A549 (cell line): ENCODE measurements around the gene TMEM235. TPM values are rescaled to one million over a fixed set of nuclear protein-coding genes. Genes with fewer than 3 reads are reported as not detected.

ENCODE experiments used
- ATAC-seq, 2 experiments: fragments of 200-7000 bp in 1 of 2; fragments of >200 bp in 1 of 2; cut with Nextera tagmentation in 1 of 2; cut with Tn5 transposase in 1 of 2; 3 replicates each; pipeline versions ENCODE4 v1.8.0 to v1.9.1; 2018 to 2020; ENCODE audit warnings: mild to moderate bottlenecking in 1 of 2, moderate library complexity in 1 of 2
- CTCF ChIA-PET: fragments of 300-600 bp; sonication (Branson Sonifier 250); formaldehyde crosslinking; extraction: SDS; loops from one replicate; lab custom pipeline; 2021; ENCODE audit warnings: antibody characterized with exemption, inconsistent platforms; lab: Yijun Ruan, JAX
- POLR2A ChIA-PET: fragments of 350-600 bp; formaldehyde crosslinking; extraction: SDS; loops from one replicate; lab custom pipeline; 2021; ENCODE audit warnings: antibody characterized with exemption, inconsistent platforms; lab: Yijun Ruan, JAX
- DNase-seq, 2 experiments: peaks; one replicate each; pipeline versions ENCODE4 v3.0.0 to v3.0.0-alpha.2; 2011 to 2016; ENCODE audit warnings: low read depth in 1 of 2, low spot score in 1 of 2
- FAIRE-seq: peaks from 2 replicates; lab custom pipeline; 2011; peaks lifted over from hg19 to GRCh38; lab: Jason Lieb, UNC
- H3K27ac ChIP-seq, 2 experiments: fragments of >200 bp; sonication (Bioruptor Twin); formaldehyde crosslinking; 3 replicates each; pipeline ENCODE4 v1.5.1; 2016 to 2017
- H3K4me1 ChIP-seq: fragments of >200 bp; sonication (Bioruptor Twin); formaldehyde crosslinking; 3 replicates; pipeline ENCODE4 v1.6.1; 2016
- H3K4me2 ChIP-seq: fragments of >200 bp; sonication (Bioruptor Twin); formaldehyde crosslinking; 3 replicates; pipeline ENCODE4 v1.6.1; 2016
- H3K4me3 ChIP-seq: fragments of >200 bp; sonication (Bioruptor Twin); formaldehyde crosslinking; 3 replicates; pipeline ENCODE4 v1.5.1; 2016
- H3K9me3 ChIP-seq: fragments of >200 bp; sonication (Bioruptor Twin); formaldehyde crosslinking; 3 replicates; pipeline ENCODE4 v1.6.1; 2016
- BHLHE40 ChIP-seq: IDR thresholded peaks from 2 replicates; pipeline ENCODE4 v1.6.1; 2012; ENCODE audit warnings: low read depth, low read length, inconsistent platforms
- CBX8 ChIP-seq: fragments of 200-600 bp; sonication (generic); IDR thresholded peaks from 2 replicates; pipeline ENCODE4 v1.6.1; 2016
- FOSB ChIP-seq: fragments of 250-450 bp; sonication (Bioruptor Pico); IDR thresholded peaks from 2 replicates; pipeline ENCODE4 v1.5.0; 2020; ENCODE audit warnings: mild to moderate bottlenecking, moderate library complexity
- HOXA7 ChIP-seq: fragments of 250-450 bp; sonication (Bioruptor Pico); IDR thresholded peaks from 2 replicates; pipeline ENCODE4 v1.5.0; 2020; ENCODE audit warnings: mild to moderate bottlenecking, moderate library complexity
- KDM5A ChIP-seq: fragments of 200-600 bp; sonication (generic); IDR thresholded peaks from 2 replicates; pipeline ENCODE4 v1.6.1; 2016; ENCODE audit warnings: antibody characterized with exemption, mild to moderate bottlenecking
- MAFK ChIP-seq: fragments of 450-650 bp; IDR thresholded peaks from 2 replicates; pipeline ENCODE4 v1.6.1; 2014; ENCODE audit not compliant: partially characterized antibody
- POLR2A ChIP-seq: IDR thresholded peaks from 2 replicates; pipeline ENCODE4 v1.6.1; 2012; ENCODE audit warnings: mild to moderate bottlenecking, low read length
- POLR2AphosphoS2 ChIP-seq: conservative IDR thresholded peaks from 2 replicates; pipeline ENCODE4 v1.6.1; 2012; ENCODE audit warnings: low read length, improper control_type of control experiment, inconsistent platforms
- RAD21 ChIP-seq, 2 experiments: fragments of >200 bp in 1 of 2; sonication (Bioruptor Twin) in 1 of 2; formaldehyde crosslinking in 1 of 2; IDR thresholded peaks in 1 of 2; conservative IDR thresholded peaks in 1 of 2; 2 replicates in 1 of 2; 3 replicates in 1 of 2; pipeline ENCODE4 v1.6.1; 2012 to 2018; ENCODE audit warnings: inconsistent platforms in 1 of 2
- TFCP2L1 ChIP-seq: fragments of 250-450 bp; sonication (Bioruptor Pico); IDR thresholded peaks from 2 replicates; pipeline ENCODE4 v1.5.0; 2021; ENCODE audit warnings: mild to moderate bottlenecking
- ZFP36 ChIP-seq: fragments of 450-650 bp; IDR thresholded peaks from 2 replicates; pipeline ENCODE4 v1.6.1; 2014; ENCODE audit warnings: borderline replicate concordance; ENCODE audit not compliant: partially characterized antibody
- ZNF302 ChIP-seq: fragments of 250-450 bp; sonication (Bioruptor Pico); IDR thresholded peaks from 2 replicates; pipeline ENCODE4 v1.9.0; 2021; ENCODE audit warnings: inconsistent platforms, mild to moderate bottlenecking, moderate library complexity
- ZSCAN20 ChIP-seq: fragments of 250-450 bp; sonication (Bioruptor Pico); IDR thresholded peaks from 2 replicates; pipeline ENCODE4 v1.8.0; 2022; ENCODE audit warnings: mild to moderate bottlenecking, moderate library complexity
- WGBS: methylation state at CpG from one replicate; pipeline ENCODE4 v1.1.6; 2017; ENCODE audit errors: missing lambda C conversion rate; 5-methylcytosine and 5-hydroxymethylcytosine counted together
- polyA plus RNA-seq, 4 experiments: library from polyadenylated mRNA; depleted of rRNA in 3 of 4; stranded (reverse); fragments of >200 nt; fragmentation: RNase III in 1 of 4; extraction: RNeasy Plus Mini Kit Qiagen cat#74134 plus additional on column Dnase treatment in 1 of 4; gene quantifications; 2 replicates in 3 of 4; 3 replicates in 1 of 4; pipeline ENCODE4 v1.2.3, GENCODE V29; 2011 to 2017
- TF ChIP-seq, protein P1 (sequence below): fragments of 250-450 bp; sonication (Bioruptor Pico); IDR thresholded peaks from 2 replicates; pipeline ENCODE4 v1.5.0; 2021; ENCODE audit warnings: mild to moderate bottlenecking, moderate library complexity, borderline replicate concordance
- TF ChIP-seq, protein P2 (sequence below): IDR thresholded peaks from 2 replicates; pipeline ENCODE4 v1.6.1; 2012
- TF ChIP-seq, protein P3 (sequence below): IDR thresholded peaks from 2 replicates; pipeline ENCODE4 v1.6.1; 2012
- TF ChIP-seq, protein P4 (sequence below): fragments of >200 bp; sonication (Bioruptor Twin); formaldehyde crosslinking; IDR thresholded peaks from 3 replicates; pipeline ENCODE4 v1.5.1; 2016
- TF ChIP-seq, protein P5 (sequence below): fragments of 450-650 bp; IDR thresholded peaks from 2 replicates; pipeline ENCODE4 v1.6.1; 2014; ENCODE audit warnings: antibody characterized with exemption
- TF ChIP-seq, protein P6 (sequence below): fragments of 200-600 bp; sonication (generic); IDR thresholded peaks from 2 replicates; pipeline ENCODE4 v1.6.1; 2016; ENCODE audit warnings: antibody characterized with exemption, mild to moderate bottlenecking, moderate library complexity
- TF ChIP-seq, protein P7 (sequence below): fragments of >200 bp; sonication (Bioruptor Twin); formaldehyde crosslinking; IDR thresholded peaks from 2 replicates; pipeline ENCODE4 v1.6.1; 2016
- TF ChIP-seq, protein P8 (sequence below): fragments of 250-450 bp; sonication (Bioruptor Pico); IDR thresholded peaks from 2 replicates; pipeline ENCODE4 v1.5.0; 2020; ENCODE audit warnings: low read depth, mild to moderate bottlenecking, moderate library complexity

The TMEM235 gene
- polyA plus RNA-seq, 2 of the 4 experiments (the other 2 are of a cell fraction): not detected

DNA sequence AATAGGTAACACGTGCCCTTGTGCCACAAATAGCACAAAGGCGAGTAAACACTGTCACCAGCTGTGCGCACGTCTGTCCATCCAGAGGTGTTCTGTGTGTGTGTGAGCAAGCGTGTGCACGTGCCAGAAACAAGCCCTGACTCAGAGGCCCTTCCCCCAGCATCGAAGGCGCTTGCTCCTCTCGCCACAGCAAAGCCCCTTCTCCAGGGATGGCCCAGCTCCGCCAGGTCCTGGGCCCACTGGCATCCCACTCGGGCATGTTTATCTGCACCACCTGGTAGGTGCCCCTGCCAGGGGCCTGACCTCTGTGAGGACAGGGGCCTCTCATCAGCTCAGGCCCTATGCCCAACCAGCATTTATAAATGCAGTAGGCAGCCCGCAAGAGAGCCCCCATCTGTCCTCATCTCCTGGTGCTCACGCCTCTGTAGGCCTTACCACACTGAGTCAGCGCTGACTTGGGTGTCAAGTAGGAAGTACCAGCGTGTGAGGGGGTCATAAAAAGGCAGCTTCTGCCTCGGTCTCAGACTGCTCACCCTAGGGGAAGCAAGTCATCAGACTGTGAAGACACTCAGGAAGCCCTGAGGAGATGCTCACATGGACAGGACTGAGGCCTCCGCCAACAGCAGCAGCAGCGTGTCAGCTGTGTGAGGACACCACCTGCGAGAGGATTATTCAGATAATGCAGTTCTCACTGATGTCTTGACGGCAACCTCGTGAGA lies 10.8 kb downstream of the TMEM235 start:
- H3K27ac ChIP-seq: no peak overlapping the region
- TF ChIP-seq, protein P1, sequence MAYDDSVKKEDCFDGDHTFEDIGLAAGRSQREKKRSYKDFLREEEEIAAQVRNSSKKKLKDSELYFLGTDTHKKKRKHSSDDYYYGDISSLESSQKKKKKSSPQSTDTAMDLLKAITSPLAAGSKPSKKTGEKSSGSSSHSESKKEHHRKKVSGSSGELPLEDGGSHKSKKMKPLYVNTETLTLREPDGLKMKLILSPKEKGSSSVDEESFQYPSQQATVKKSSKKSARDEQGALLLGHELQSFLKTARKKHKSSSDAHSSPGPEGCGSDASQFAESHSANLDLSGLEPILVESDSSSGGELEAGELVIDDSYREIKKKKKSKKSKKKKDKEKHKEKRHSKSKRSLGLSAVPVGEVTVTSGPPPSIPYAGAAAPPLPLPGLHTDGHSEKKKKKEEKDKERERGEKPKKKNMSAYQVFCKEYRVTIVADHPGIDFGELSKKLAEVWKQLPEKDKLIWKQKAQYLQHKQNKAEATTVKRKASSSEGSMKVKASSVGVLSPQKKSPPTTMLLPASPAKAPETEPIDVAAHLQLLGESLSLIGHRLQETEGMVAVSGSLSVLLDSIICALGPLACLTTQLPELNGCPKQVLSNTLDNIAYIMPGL: no peak
- TF ChIP-seq RAD21 (conservative IDR thresholded peaks at IDR 0.05 in 1 of 2, IDR thresholded peaks at IDR 0.05 in 1 of 2) (no peak), MAFK (no peak), POLR2A (no peak), KDM5A (no peak), CBX8 (no peak), HOXA7 (no peak), ZFP36 (no peak), TFCP2L1 (CRISPR knock-in tag) (no peak), POLR2AphosphoS2 (no peak)
- TF ChIP-seq, protein P2, sequence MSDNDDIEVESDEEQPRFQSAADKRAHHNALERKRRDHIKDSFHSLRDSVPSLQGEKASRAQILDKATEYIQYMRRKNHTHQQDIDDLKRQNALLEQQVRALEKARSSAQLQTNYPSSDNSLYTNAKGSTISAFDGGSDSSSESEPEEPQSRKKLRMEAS: no peak
- TF ChIP-seq, protein P3, sequence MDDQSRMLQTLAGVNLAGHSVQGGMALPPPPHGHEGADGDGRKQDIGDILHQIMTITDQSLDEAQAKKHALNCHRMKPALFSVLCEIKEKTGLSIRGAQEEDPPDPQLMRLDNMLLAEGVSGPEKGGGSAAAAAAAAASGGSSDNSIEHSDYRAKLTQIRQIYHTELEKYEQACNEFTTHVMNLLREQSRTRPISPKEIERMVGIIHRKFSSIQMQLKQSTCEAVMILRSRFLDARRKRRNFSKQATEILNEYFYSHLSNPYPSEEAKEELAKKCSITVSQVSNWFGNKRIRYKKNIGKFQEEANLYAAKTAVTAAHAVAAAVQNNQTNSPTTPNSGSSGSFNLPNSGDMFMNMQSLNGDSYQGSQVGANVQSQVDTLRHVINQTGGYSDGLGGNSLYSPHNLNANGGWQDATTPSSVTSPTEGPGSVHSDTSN: no peak
- TF ChIP-seq, protein P4, sequence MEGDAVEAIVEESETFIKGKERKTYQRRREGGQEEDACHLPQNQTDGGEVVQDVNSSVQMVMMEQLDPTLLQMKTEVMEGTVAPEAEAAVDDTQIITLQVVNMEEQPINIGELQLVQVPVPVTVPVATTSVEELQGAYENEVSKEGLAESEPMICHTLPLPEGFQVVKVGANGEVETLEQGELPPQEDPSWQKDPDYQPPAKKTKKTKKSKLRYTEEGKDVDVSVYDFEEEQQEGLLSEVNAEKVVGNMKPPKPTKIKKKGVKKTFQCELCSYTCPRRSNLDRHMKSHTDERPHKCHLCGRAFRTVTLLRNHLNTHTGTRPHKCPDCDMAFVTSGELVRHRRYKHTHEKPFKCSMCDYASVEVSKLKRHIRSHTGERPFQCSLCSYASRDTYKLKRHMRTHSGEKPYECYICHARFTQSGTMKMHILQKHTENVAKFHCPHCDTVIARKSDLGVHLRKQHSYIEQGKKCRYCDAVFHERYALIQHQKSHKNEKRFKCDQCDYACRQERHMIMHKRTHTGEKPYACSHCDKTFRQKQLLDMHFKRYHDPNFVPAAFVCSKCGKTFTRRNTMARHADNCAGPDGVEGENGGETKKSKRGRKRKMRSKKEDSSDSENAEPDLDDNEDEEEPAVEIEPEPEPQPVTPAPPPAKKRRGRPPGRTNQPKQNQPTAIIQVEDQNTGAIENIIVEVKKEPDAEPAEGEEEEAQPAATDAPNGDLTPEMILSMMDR: no peak
- TF ChIP-seq, protein P5, sequence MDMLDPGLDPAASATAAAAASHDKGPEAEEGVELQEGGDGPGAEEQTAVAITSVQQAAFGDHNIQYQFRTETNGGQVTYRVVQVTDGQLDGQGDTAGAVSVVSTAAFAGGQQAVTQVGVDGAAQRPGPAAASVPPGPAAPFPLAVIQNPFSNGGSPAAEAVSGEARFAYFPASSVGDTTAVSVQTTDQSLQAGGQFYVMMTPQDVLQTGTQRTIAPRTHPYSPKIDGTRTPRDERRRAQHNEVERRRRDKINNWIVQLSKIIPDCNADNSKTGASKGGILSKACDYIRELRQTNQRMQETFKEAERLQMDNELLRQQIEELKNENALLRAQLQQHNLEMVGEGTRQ: no peak
- ChIA-PET POLR2A (no interaction called here), CTCF (interaction anchor here (1.4 to 10.4 kb wide), 3 partner anchors 8 to 225 kb away, joined by 3 to 159 read pairs (median 6); no protein-coding TSS in a partner anchor)
- no peak for DNase-seq
- peaks cover 7% of the 10 kb centered on the region; the same call in 2 of the 3 replicates for H3K9me3 ChIP-seq
- FAIRE-seq: no peak
- no peak overlapping the region for H3K4me3 ChIP-seq
- no peak overlapping the region for H3K4me2 ChIP-seq
- H3K4me1 ChIP-seq: no peaks in the 10 kb centered on the region
- no peak for ATAC-seq
- 79% methylated on average over 21 of the region's 21 CpGs for WGBS

DNA sequence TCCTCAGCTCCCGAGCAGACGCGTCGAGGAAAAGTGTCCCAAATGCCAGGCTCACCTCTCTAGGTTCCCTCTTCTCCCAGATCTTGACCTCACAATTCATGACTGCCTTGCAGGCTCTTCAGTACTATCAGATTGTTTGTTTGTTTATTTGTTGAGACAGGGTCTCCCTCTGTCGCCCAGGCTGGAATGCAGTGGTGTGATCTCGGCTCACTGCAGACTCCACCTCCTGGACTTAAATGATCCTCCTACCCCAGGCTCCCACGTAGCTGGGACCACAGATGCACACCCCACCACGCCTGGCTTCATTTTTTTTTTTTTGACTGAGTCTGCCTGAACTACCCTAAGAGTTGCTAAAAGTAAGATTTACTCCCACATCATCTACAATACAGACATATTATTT lies 15.9 kb downstream of the TMEM235 start:
- peaks cover 10% of the 10 kb centered on the region for H3K4me1 ChIP-seq
- ChIA-PET CTCF (interaction anchor here (0.8 to 9.2 kb wide), 8 partner anchors 9 to 233 kb away, joined by 3 to 159 read pairs (median 4); partner anchors contain the start of genes AFMID and TK1), POLR2A (no interaction called here)
- DNase-seq (no peak), FAIRE-seq (no peak), ATAC-seq (no peak)
- peaks cover 7% of the 10 kb centered on the region; the same call in 2 of the 3 replicates for H3K9me3 ChIP-seq
- H3K4me3 ChIP-seq: no peak overlapping the region
- no peak overlapping the region for H3K27ac ChIP-seq
- WGBS: 81% methylated on average over 8 of the region's 8 CpGs
- H3K4me2 ChIP-seq: no peak overlapping the region
- TF ChIP-seq ZNF302: no peak
- no peak for TF ChIP-seq HOXA7
- TF ChIP-seq, protein P6, sequence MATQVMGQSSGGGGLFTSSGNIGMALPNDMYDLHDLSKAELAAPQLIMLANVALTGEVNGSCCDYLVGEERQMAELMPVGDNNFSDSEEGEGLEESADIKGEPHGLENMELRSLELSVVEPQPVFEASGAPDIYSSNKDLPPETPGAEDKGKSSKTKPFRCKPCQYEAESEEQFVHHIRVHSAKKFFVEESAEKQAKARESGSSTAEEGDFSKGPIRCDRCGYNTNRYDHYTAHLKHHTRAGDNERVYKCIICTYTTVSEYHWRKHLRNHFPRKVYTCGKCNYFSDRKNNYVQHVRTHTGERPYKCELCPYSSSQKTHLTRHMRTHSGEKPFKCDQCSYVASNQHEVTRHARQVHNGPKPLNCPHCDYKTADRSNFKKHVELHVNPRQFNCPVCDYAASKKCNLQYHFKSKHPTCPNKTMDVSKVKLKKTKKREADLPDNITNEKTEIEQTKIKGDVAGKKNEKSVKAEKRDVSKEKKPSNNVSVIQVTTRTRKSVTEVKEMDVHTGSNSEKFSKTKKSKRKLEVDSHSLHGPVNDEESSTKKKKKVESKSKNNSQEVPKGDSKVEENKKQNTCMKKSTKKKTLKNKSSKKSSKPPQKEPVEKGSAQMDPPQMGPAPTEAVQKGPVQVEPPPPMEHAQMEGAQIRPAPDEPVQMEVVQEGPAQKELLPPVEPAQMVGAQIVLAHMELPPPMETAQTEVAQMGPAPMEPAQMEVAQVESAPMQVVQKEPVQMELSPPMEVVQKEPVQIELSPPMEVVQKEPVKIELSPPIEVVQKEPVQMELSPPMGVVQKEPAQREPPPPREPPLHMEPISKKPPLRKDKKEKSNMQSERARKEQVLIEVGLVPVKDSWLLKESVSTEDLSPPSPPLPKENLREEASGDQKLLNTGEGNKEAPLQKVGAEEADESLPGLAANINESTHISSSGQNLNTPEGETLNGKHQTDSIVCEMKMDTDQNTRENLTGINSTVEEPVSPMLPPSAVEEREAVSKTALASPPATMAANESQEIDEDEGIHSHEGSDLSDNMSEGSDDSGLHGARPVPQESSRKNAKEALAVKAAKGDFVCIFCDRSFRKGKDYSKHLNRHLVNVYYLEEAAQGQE: no peak
- TF ChIP-seq, protein P2: no peak
- TF ChIP-seq BHLHE40: no peak
- TF ChIP-seq FOSB (CRISPR knock-in tag): no peak
- no peak for TF ChIP-seq MAFK
- TF ChIP-seq, protein P4: no peak
- TF ChIP-seq, protein P7, sequence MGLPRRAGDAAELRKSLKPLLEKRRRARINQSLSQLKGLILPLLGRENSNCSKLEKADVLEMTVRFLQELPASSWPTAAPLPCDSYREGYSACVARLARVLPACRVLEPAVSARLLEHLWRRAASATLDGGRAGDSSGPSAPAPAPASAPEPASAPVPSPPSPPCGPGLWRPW: no peak
- TF ChIP-seq ZSCAN20 (CRISPR knock-in tag): no peak
- TF ChIP-seq, protein P8, sequence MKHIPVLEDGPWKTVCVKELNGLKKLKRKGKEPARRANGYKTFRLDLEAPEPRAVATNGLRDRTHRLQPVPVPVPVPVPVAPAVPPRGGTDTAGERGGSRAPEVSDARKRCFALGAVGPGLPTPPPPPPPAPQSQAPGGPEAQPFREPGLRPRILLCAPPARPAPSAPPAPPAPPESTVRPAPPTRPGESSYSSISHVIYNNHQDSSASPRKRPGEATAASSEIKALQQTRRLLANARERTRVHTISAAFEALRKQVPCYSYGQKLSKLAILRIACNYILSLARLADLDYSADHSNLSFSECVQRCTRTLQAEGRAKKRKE (CRISPR knock-in tag): no peak
